HG02840 (cell line): ENCODE data around the gene EEA1.
"Not testable (repeated sequence)": the region's sequence is repeated elsewhere in the genome, so short reads cannot be mapped to it uniquely, and the experiment has no call there.

Experiments used
- ATAC-seq: cut with Tn5 transposase; IDR thresholded peaks from one replicate; pipeline ENCODE4 v1.9.1; 2021; ENCODE audit warnings: mild to moderate bottlenecking, moderate library complexity, moderate number of reproducible peaks; ENCODE audit not compliant: unreplicated experiment, low FRiP score

The EEA1 gene

DNA sequence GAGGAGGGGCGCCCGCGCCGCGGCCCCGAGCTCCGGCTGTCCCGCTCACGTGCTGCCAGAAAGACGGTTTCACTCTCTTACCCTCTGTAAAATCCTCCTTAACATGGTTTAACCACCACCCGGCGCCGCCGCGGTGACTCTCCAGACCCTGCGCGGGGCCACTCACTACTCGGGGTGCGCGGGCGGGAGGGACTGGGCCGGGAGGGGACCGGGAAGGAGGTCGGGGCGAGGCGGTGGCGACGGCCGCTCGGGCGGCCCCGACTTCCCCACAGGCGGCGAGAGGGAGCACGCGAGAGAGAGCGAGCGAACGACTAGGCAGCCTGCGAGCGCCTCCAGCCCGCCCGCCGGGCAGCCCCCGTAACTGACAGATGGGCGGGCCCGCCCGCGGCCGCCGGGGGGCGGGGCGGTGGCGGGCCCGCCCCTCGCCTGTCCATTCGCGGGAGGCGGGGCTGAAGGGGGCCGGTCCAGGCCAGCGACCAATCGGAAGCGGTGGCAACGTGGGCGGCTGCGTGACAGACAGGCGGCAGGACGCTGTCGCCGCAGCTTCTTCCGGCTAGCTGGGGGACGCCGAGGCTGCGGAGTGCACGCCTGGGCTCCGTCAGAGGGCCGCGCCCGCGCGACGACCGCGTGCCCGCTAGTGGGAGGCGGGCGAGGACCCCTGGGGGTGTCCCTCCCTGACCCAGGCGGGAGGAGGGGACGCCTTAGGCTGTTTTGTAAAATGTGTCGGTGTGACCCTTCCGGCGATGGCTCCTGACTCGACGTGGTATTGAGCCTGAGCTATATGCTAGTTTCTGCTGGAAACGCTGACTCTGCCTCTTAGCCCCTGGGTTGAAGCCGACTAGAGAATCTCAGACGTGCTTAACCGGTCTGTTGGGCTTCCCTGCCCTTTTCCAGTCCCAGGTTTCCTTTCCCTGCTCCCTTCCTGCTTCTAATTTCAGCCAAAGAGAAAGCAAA, at the start of gene EEA1:
EEA1 (minus strand) TSS at position 334 of the 954 bp plus-strand sequence; CDS start at position 105, 229 bp downstream.
- peak; percentile 85 for ATAC-seq

DNA sequence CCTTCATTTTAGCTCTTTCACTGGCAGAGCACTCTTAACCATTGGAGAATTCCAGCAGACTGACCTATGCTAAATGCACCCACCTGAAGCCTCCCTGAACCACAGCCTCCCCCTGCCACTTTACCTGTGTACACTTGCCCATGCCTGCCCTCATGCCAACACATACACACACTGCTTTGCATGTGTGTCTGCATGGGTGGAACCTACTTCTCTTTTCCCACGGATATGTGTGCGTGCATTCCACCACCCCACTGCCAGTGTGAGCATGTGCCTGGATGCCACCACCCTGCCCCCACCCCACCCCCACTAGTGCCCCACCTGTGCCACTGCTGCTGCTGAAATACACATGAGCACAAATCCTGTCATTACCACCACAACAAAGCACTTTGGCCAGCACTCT, 49.5 kb upstream of the EEA1 start:
- ATAC-seq: no peak

DNA sequence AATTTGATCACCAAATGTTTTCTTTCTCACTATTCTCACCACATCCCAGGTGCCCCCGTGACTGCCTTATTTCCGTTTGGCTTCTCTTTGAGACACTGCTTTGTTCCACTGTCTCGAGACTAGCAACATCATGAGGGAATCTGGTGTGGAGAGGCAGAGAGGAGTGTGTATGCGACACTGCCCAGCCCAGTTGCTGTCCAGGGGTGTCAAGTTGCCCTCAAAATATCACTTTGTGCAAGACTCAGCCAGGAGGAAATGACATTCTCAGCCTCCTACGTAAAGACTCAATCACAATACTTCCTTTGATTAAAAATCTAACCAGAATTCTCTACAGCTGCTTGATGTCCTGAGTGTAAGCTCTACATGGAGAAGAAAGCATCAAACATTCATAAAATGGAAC, 48.2 kb upstream of the EEA1 start:
- ATAC-seq: no peak

DNA sequence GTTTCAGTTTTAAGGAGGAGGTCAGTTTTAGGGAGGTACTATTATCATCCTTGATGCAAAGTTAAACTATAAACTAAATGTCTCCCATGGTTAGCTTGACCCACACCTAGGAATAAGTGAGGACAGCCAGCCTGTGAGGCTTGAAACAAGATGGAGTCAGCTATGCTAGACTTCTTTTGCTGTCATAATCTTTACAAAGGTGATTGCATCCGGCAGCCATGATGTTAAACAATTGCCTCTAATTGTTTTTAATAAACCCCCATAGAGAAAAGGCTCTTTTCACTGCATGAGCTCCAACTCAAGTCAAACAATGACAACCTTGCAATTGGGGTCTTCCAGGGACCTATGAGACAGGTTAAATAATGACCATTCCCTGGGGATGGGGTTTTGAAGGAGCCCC, 45.7 kb upstream of the EEA1 start:
- no peak for ATAC-seq

DNA sequence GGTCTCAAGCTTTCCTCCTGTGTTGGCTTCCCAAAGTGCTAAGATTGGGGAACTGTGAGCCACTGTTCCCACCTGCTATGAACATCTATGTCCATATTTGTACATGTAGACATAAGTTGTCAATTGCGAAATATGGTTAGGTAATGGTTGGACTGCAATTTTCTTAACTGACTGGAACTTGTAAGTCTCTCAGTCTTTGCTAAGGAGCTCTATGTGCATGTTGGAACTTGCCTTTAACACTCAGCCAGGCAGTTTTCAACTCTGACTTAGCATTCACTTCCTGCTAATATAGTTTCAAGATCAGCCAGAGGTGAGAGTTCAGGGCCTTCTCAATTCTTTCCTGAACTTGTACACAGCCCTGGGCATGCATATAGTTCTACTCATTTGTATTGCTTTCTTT, 44.5 kb upstream of the EEA1 start:
- ATAC-seq: no peak

DNA sequence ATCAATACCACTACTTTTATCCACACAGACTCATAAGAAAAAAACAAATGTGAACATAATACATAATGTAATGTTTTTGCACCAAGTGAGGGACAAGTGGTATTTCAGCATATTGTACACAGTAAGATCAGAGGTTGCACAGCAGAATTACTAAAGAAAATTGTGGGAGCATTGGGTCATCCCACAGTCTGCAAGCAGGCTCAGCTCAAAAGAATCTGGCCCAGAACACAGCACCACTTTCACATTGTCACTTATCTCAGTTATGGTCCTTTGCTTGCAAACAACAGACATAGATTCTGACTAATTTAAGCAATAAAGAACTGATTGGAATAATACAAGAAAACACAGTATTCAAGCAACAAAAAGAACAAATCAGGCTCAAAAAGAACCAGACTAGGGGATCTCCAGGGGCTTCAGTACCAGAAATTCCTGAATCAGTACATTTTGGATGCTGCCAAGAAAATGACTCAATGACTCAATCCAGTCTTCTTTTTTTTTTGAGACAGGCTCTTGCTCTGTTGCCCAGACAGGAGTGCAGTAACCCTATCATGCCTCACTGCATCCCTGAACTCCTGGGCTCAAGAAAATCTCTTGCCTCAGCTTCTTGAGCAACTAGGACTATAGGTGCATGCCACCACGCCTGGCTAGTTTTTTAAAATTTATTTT, 42.9 kb upstream of the EEA1 start:
- ATAC-seq: no peak

DNA sequence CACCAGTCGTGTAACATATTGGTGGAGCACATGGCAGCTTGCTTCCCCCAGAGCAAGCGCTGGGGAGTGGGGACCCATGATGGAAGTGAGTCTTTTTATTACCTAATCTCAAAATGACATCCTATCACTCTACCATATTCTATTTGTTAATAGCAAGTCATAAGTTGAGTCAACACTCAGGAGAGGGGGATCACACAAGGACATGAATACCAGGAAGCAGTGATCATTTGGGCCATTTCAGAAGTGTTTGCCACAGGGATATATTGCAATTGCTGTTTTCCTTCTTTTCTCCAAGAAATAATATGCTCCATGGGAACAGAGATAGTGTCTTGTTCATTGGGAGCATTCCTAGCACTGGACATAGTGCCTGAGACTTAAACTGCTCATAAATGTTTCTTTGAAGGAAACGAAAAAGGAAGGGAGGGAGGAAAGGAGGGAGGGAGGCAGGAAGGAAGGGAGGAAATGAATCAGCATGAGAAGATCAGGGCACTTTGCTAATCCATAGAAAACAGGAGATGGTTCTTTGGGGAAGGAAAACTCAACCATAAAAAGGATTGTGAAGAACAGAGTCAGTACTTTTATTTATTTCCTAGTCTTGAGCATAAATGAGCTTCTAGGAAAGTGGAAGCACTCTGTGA, 39.2 kb upstream of the EEA1 start:
- no peak for ATAC-seq

DNA sequence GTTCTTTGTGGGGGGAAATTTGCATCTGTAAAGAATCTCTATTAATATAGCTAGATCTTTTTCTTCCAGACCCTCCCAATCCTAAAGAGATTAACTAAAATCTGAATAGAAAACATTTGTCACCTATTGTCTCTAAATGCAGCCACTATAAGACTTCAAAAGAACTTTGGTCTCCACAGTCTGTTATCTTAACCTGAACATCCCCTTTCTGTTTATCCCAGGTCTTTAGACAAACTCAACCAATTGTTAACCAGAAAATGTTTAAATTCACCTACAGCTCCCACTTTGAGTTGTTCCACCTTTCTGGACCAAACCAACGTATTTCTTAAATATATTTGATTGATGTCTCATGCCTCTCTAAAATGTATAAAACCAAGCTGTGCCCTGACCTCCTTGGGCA, 35.3 kb upstream of the EEA1 start:
- ATAC-seq: not testable (repeated sequence)

DNA sequence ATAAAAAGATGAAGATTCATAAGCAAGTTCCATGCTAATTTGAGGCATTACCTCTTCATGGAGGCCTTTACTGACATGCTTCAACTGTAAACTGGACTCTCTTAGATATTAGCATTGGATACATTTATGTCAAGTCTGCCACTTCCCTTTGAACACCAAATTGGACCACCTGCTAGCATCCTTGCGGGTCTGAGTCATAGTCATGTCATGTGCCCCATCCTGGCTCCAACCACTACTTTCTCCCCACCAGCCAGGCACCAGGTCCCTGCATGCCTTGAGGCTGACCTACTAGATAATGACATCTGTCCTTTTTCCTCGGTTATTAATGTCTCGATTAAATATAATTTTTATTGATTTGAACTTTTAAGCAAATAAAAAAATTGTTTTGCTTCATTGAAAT, 32.9 kb upstream of the EEA1 start:
- ATAC-seq: no peak

DNA sequence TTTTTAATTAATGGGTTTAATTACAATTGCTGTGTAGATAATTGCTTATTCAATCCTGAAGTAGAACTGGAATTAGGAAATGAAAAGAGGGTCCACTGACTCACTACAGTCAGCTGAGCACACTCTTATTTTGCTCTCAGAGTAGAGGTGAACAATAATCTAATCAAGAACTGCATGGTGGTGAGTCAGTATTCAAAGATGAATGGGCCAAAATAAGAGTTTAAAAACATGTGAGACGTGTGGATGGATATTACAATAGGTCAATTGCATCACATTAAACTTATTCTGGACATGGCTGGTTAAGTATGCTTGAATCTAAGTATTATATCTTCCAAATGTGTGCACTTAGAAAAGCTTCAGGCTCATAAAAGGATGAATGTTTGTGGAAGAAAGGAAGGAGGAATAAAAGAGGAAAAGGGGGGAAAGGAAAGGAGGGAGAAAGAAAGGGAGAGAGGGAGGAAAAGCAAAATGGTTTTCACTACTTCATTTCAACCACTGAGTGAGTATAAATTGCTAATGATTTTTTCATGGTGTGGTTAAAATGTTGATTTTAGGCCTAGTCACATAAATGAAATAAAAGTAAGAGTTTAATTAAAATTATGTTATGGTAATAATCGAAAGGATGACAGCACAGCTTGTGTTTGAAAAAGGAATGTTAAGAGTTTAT, 27.0 kb upstream of the EEA1 start:
- no peak for ATAC-seq

DNA sequence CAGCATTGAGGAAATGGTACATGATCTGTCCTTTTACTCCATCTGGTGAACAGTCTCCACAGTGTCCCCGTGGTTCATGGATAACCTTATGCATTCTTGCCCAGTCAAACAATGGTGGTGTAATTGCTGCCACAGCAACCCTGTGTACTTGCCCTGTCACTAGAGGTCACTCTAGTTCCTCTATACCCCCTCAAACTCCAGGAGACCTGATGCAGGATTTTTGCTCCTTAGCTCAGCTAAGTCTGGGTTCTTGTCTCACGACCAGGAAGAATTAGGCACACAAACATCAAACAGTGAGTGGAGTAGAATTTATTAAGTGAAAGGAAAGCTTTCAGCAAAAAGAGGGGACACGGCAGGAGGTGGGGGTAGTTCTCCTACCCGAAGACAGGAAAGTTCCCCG, 24.7 kb upstream of the EEA1 start:
- no peak for ATAC-seq

DNA sequence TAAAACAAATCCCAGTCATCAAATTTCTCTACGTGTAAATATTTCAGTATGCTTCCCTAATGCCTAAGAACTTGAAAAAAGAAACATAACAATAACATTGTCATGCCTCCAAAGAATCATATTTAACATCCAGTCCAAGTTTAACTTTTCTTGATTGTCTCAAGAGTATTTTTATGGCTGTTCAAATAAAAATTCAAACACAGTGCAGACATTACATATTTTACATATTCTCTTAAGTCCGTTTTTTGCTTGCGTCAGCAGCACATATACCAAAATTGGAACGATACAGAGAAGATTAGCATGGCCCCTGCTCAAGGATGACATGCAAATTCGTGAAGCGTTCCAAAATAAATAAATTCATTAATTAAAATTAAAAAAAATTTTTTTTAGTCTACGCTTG, 23.3 kb upstream of the EEA1 start:
- no peak for ATAC-seq

DNA sequence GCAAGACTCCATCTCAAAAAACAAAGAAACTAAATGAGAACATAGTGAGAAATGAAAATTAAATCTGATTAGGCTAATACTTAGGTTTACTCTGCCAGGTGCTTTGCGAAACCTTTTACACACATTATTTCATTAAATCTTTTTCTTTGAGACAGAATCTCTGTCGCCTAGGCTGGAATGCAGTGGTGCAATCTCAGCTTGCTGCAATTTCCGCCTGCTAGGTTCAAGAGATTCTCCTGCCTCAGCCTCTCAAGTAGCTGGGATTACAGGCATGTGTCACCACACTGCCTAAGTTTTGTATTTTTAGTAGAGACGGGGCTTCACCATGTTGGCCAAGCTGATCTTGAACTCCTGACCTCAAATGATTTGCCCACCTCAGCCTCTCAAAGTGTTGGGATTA, 21.9 kb upstream of the EEA1 start:
- no peak for ATAC-seq

DNA sequence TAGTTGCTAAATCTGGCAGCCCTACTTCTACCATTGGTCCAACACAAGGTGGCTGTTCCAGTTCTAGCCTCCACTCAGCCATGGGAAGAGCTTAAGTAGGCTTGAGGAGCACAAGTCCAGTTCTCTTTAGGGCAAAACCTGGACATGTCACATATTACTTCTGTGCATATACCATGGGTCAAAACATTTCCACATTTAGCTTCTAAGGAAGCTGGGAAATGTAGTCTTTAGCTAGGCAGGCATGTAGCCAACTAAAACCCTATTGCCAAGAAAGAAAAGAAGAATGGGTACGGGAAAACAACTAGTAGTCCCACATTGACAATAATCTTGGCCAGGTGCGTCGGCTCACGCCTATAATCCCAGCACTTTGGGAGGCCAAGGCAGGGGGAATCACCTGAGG, 20.9 kb upstream of the EEA1 start:
- ATAC-seq: no peak

DNA sequence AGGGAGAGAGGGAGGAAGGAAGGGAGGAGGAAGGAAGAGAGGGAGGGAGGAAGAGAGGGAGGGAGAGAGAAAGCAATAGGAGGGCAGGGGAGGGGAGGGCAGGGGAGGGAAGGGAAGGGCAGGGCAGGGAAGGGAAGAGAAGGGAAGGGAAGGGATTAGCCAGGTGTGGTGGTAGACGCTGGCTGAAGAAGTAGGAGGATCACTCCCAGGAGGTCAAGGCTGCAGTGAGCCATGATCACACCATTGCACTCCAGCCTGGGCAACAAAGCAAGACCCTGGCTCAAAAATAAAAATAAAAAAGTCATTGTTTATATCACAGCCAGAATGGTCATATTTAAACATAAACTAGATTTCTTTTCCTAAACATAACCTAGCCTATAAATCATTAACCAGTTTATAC, 20.4 kb upstream of the EEA1 start:
- no peak for ATAC-seq

DNA sequence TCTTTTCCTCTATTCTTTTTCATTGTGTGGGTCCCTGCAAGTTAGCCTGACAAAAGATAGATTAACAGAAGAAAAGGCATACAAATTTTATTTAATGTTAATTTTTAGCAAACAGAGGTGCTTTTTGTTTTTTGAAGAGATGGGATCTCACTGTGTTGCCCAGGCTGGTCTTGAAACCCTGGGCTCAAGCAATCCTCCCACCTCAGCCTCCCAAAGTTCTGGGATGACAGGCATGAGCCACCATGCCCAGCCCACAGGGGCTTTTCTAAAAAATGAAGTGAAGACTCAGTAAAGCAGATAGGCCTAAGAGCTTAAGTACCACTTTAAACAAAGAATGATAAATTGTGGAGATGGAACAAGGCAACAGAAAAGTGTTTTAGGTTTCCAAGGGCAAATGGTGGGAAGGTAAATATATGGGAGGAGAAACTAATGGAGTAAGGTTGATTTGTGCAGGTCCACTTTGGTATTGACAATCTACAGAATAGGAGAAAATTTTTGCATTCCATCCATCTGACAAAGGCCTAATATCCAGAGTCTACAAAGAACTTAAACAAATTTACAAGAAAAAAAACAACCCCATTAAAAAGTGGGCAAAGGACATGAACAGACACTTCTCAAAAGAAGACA, 18.6 kb upstream of the EEA1 start:
- ATAC-seq: no peak

DNA sequence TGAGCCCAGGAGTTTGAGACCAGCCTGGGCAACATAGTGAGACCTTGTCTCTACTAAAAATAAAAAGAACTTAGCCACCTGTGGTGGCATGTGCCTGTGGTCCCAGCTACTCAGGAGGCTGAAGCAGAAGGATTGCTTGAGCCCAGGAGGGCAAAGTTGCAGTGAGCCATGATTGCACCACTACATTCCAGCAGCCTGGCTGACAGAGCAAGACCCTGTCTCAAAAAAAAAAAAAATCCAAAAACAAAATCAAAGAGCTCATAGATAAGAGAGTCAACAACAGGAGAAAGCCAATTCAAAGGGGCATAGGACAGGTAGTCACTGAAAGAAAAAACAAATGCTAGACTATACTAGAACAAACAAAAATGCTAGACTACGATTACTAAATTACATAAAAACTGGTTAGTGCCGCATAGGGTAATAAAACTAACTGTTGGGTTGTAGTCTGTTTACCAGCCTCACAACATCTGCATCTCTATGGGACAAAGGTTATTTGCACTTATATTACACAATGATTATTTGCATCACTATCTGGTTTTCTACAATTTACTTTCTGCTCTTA, 16.6 kb upstream of the EEA1 start:
- ATAC-seq: no peak

DNA sequence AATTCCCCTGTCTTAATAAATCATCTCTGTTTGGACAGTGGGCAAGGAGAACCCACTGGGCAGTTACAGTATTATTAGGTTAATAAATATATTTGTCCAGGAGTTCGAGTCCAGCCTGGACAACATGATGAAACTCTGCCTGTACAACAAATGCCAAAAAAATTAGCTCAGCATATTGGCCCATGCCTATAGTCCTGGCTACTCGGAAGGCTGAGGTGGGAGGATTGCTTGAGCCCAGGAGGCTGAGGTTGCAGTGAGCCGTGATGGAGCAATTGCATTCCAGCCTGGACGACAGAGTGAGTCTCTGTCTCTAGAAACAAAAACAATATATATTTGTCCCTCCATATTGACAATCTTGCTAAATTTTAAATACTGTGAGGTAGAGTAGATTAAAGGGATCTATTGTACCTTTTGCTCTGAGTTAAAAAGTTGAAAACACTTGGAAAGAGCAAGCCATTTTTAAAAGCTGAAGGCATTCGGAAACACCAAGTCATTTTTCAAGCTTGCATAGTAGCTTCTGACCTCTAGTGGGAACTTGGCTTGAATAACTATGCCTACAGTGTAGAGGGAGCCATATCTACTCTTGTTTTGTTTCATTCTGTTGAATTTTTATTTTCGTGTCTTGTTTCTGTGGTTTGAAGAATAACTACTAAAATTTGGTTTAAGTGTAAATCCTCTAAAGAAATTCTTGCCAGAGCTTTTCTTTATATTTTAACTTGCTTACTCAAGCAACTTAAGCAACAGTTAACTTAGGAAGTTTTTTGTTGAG, 14.6 kb upstream of the EEA1 start:
- no peak for ATAC-seq

DNA sequence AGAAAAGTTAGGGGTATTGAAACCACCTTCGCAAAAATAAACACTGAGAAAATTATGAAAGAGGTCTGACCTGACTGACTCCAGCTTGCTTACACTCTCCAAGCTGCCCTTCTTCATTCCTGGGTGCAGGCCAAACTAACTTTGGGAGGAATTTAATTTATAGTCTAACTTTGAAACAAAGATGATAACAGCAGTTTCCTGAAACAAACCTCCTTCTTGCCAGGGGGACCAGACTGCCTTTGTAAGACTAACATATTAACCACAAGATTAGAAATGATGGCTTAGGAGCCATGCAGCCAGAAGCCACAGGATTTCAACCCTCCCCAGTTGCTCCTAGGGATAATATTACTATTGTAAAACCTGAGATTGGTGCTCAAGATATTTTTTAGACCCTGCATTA, 13.8 kb upstream of the EEA1 start:
- no peak for ATAC-seq
